ENCODE measurements around the gene RAB40C. TPM values are rescaled to one million over a fixed set of nuclear protein-coding genes. Genes with fewer than 3 reads are reported as not detected.

The RAB40C gene
- total RNA-seq, 1 experiment from 2014 or later = 22.5 TPM

DNA sequence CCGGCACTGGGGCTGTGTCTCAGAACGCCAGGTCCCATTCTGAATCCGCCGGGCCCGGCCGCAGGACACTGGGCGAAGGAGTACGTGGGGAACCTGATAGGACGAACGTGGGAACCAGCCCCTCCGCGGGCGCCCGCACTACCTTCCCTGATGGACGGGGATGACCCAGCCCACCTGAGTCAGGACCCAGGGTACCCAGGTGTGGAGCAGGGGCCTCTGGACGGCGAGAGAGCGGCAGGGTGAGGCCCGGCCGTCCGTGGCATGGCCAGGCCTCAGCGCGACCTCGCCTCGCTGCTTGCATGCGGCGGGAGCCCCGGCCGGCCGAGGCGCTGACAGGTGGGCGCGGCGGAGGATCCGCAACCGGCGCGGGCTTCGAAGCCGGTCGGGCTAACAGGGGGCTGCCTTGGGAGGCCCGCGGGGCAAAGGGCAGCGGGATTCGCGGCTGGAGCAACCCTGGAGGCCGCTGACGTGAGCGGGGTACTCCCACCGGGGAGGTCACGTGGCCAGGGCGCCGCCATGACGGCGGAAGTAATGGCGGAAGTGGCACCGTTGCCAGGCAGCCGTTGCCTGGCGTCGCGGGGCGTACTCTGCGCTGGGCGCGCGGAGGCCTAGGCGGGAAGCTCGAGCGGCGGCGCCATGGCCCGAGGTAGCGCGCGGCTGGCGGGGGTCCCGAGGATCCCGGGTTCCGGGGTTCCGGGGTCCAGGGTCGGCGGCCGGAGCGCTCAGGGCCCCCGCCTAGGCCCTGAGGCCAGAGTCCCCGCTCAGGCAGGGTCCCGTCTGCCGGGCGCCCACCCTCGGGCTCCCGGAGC, 59.1 kb downstream of the RAB40C start, which contains the start of gene WDR90 (continued):
- TF ChIP-seq, protein P1, sequence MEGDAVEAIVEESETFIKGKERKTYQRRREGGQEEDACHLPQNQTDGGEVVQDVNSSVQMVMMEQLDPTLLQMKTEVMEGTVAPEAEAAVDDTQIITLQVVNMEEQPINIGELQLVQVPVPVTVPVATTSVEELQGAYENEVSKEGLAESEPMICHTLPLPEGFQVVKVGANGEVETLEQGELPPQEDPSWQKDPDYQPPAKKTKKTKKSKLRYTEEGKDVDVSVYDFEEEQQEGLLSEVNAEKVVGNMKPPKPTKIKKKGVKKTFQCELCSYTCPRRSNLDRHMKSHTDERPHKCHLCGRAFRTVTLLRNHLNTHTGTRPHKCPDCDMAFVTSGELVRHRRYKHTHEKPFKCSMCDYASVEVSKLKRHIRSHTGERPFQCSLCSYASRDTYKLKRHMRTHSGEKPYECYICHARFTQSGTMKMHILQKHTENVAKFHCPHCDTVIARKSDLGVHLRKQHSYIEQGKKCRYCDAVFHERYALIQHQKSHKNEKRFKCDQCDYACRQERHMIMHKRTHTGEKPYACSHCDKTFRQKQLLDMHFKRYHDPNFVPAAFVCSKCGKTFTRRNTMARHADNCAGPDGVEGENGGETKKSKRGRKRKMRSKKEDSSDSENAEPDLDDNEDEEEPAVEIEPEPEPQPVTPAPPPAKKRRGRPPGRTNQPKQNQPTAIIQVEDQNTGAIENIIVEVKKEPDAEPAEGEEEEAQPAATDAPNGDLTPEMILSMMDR (IDR thresholded peaks at IDR 0.05) = no peak
- TF ChIP-seq NFATC4 (CRISPR knock-in tag; IDR thresholded peaks at IDR 0.05) = peak; percentile 86; the same call in 1 of the 2 replicates
- no peak for TF ChIP-seq ZNF232 (CRISPR knock-in tag; IDR thresholded peaks at IDR 0.05)
- 0 out of 2 replicates have a peak, but pooled peaks have one; percentile 43 for TF ChIP-seq ZMAT4 (CRISPR knock-in tag; IDR thresholded peaks at IDR 0.05)
- TF ChIP-seq, protein P2, sequence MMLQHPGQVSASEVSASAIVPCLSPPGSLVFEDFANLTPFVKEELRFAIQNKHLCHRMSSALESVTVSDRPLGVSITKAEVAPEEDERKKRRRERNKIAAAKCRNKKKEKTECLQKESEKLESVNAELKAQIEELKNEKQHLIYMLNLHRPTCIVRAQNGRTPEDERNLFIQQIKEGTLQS (CRISPR knock-in tag; conservative IDR thresholded peaks at IDR 0.05) = no peak
- TF ChIP-seq, protein P3, sequence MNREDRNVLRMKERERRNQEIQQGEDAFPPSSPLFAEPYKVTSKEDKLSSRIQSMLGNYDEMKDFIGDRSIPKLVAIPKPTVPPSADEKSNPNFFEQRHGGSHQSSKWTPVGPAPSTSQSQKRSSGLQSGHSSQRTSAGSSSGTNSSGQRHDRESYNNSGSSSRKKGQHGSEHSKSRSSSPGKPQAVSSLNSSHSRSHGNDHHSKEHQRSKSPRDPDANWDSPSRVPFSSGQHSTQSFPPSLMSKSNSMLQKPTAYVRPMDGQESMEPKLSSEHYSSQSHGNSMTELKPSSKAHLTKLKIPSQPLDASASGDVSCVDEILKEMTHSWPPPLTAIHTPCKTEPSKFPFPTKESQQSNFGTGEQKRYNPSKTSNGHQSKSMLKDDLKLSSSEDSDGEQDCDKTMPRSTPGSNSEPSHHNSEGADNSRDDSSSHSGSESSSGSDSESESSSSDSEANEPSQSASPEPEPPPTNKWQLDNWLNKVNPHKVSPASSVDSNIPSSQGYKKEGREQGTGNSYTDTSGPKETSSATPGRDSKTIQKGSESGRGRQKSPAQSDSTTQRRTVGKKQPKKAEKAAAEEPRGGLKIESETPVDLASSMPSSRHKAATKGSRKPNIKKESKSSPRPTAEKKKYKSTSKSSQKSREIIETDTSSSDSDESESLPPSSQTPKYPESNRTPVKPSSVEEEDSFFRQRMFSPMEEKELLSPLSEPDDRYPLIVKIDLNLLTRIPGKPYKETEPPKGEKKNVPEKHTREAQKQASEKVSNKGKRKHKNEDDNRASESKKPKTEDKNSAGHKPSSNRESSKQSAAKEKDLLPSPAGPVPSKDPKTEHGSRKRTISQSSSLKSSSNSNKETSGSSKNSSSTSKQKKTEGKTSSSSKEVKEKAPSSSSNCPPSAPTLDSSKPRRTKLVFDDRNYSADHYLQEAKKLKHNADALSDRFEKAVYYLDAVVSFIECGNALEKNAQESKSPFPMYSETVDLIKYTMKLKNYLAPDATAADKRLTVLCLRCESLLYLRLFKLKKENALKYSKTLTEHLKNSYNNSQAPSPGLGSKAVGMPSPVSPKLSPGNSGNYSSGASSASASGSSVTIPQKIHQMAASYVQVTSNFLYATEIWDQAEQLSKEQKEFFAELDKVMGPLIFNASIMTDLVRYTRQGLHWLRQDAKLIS (CRISPR knock-in tag; IDR thresholded peaks at IDR 0.05; ENCODE audit: borderline replicate concordance) = peak; percentile 76; the same call in 1 of the 2 replicates
- 0 out of 2 replicates have a peak, but pooled peaks have one; percentile 28 for TF ChIP-seq ZBTB21 (CRISPR knock-in tag; IDR thresholded peaks at IDR 0.05; ENCODE audit: borderline replicate concordance)
- TF ChIP-seq ERG (CRISPR knock-in tag; IDR thresholded peaks at IDR 0.05) = no peak
- no peak for TF ChIP-seq RORB (CRISPR knock-in tag; IDR thresholded peaks at IDR 0.05)
- peak; percentile 85 for TF ChIP-seq TP53 (CRISPR knock-in tag; IDR thresholded peaks at IDR 0.05)
- no peak for TF ChIP-seq HMGA2 (CRISPR knock-in tag; IDR thresholded peaks at IDR 0.05)
- peak; percentile 43; the same call in 1 of the 2 replicates for TF ChIP-seq MYBL2 (CRISPR knock-in tag; IDR thresholded peaks at IDR 0.05)
- TF ChIP-seq MXD4 (CRISPR knock-in tag; IDR thresholded peaks at IDR 0.05; ENCODE audit: borderline replicate concordance) = no peak
- no peak for TF ChIP-seq OVOL2 (CRISPR knock-in tag; IDR thresholded peaks at IDR 0.05; ENCODE audit: borderline replicate concordance)
- TF ChIP-seq ZNF671 (CRISPR knock-in tag; IDR thresholded peaks at IDR 0.05) = no peak
- TF ChIP-seq ZNF138 (CRISPR knock-in tag; conservative IDR thresholded peaks at IDR 0.05) = peak; percentile 25; the same call in 1 of the 2 replicates
- TF ChIP-seq ZNF317 (CRISPR knock-in tag; IDR thresholded peaks at IDR 0.05; ENCODE audit: borderline replicate concordance, low read depth) = no peak
- TF ChIP-seq ZNF121 (CRISPR knock-in tag; IDR thresholded peaks at IDR 0.05) = no peak
- TF ChIP-seq, protein P4, sequence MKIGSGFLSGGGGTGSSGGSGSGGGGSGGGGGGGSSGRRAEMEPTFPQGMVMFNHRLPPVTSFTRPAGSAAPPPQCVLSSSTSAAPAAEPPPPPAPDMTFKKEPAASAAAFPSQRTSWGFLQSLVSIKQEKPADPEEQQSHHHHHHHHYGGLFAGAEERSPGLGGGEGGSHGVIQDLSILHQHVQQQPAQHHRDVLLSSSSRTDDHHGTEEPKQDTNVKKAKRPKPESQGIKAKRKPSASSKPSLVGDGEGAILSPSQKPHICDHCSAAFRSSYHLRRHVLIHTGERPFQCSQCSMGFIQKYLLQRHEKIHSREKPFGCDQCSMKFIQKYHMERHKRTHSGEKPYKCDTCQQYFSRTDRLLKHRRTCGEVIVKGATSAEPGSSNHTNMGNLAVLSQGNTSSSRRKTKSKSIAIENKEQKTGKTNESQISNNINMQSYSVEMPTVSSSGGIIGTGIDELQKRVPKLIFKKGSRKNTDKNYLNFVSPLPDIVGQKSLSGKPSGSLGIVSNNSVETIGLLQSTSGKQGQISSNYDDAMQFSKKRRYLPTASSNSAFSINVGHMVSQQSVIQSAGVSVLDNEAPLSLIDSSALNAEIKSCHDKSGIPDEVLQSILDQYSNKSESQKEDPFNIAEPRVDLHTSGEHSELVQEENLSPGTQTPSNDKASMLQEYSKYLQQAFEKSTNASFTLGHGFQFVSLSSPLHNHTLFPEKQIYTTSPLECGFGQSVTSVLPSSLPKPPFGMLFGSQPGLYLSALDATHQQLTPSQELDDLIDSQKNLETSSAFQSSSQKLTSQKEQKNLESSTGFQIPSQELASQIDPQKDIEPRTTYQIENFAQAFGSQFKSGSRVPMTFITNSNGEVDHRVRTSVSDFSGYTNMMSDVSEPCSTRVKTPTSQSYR (CRISPR knock-in tag; IDR thresholded peaks at IDR 0.05) = no peak
- TF ChIP-seq, protein P5, sequence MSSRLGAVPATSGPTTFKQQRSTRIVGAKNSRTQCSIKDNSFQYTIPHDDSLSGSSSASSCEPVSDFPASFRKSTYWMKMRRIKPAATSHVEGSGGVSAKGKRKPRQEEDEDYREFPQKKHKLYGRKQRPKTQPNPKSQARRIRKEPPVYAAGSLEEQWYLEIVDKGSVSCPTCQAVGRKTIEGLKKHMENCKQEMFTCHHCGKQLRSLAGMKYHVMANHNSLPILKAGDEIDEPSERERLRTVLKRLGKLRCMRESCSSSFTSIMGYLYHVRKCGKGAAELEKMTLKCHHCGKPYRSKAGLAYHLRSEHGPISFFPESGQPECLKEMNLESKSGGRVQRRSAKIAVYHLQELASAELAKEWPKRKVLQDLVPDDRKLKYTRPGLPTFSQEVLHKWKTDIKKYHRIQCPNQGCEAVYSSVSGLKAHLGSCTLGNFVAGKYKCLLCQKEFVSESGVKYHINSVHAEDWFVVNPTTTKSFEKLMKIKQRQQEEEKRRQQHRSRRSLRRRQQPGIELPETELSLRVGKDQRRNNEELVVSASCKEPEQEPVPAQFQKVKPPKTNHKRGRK (CRISPR knock-in tag; IDR thresholded peaks at IDR 0.05; ENCODE audit: borderline replicate concordance) = no peak
- TF ChIP-seq FOXP4 (CRISPR knock-in tag; IDR thresholded peaks at IDR 0.05) = no peak; the same call in 1 of the 2 replicates
- TF ChIP-seq ELF4 (CRISPR knock-in tag; IDR thresholded peaks at IDR 0.05; ENCODE audit: low read depth) = peak; percentile 72; the same call in 1 of the 2 replicates

Data from WTC11 (cell line).